ENCODE results near the gene UBXN10.

The UBXN10 gene

DNA sequence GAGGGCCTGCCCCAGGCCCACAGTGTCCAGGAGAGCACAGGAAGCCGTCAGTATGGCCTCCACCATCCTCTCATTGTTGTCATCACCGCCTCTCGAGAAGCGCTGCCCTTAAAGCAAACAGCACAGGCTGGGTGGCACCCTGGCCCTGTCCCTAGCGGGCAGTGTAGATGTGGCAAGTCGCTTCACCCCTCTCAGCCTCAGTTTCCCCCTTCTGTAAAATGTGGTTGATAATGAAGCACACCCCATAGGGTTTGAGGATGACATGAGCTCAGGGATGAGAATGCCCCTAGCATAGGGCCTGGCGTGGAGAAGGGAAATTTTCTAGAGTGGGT lies 33.3 kb upstream of the UBXN10 start:
- TF ChIP-seq, protein P1, sequence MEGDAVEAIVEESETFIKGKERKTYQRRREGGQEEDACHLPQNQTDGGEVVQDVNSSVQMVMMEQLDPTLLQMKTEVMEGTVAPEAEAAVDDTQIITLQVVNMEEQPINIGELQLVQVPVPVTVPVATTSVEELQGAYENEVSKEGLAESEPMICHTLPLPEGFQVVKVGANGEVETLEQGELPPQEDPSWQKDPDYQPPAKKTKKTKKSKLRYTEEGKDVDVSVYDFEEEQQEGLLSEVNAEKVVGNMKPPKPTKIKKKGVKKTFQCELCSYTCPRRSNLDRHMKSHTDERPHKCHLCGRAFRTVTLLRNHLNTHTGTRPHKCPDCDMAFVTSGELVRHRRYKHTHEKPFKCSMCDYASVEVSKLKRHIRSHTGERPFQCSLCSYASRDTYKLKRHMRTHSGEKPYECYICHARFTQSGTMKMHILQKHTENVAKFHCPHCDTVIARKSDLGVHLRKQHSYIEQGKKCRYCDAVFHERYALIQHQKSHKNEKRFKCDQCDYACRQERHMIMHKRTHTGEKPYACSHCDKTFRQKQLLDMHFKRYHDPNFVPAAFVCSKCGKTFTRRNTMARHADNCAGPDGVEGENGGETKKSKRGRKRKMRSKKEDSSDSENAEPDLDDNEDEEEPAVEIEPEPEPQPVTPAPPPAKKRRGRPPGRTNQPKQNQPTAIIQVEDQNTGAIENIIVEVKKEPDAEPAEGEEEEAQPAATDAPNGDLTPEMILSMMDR (IDR thresholded peaks at IDR 0.05; ENCODE audit: insufficient read depth, missing control alignments) = no peak
- FAIRE-seq (no peak), DNase-seq (ENCODE audit: insufficient read length, low spot score) (no peak)

DNA sequence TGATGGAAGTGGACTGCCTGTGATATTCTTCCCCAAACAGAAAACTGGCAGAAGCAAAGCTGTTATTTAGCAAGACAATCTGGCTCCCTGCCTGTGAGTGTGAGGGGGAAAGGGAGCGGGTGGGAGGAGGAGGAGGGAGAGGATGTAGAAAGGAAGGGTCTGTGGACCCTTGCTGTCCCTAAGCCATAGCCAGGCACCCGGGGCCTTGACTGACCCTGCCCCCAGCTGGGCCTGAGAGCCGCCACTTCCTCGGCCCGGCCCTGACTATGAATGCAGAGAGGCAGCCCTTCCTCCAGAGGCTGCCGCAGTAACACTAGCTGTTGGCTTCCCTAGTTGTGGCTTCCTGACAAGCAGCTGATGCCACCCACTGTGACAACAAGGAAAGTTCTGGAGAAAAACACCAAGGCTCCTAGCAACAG lies 32.9 kb upstream of the UBXN10 start:
- no peak for DNase-seq (ENCODE audit: insufficient read length, low spot score)
- no peak for FAIRE-seq
- TF ChIP-seq, protein P1 (IDR thresholded peaks at IDR 0.05; ENCODE audit: insufficient read depth, missing control alignments) = no peak

DNA sequence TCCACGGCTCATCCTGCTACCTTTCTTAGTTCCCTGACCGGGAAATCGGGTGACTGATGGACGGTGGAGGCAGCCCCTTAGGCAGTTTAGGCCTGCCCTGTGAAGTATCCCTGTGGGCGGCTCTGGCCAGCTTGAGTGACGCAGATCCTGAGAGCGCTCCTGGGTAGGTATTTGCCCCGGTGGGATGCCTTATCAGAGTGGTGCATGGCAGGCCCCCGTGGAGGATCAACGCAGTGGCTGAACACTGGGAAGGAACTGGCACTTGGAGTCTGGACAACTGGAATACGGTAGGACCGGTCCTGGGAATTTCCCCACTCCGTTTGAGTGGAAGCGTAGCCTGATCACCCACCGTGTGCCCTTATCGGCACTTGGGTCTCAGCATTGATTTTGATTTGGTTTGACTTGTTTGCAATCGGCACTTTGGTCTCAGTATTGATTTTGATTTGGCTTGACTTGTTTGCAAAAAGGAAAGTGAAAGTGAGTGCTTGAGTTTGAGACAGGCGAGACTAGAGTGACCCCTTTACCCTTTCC lies 31.5 kb upstream of the UBXN10 start:
- FAIRE-seq (no peak), DNase-seq (ENCODE audit: insufficient read length, low spot score) (no peak)
- TF ChIP-seq, protein P1 (IDR thresholded peaks at IDR 0.05; ENCODE audit: insufficient read depth, missing control alignments) = no peak

DNA sequence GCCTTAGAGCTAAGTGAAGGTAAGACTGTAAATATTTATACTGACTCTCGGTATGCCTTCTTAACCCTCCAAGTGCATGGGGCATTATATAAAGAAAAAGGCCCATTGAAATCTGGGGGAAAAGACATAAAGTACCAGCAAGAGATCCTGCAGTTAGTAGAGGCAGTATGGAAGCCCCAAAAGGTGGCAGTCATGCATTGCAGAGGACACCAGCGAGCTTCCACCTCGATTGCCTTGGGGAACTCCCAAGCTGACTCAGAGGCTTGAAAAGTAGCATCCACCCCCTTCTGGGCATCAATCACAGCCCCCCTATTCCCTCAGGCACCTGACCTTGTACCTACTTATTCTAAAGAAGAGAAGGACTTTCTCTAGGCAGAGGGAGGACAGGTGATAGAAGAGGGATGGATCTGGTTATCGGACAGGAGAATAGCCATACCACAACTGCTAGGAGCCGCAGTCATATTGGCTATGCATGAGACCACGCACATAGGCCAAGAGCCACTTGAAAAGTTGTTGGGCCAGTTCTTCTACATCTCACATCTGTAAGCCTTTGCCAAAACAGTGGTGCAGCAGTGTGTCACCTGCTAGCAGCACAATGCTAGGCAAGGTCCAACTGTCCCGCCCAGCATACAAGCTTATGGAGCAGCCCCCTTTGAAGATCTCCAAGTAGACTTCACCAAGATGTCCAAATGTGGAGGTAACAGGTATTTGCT lies 27.4 kb upstream of the UBXN10 start:
- FAIRE-seq (no peak), DNase-seq (ENCODE audit: insufficient read length, low spot score) (no peak)
- TF ChIP-seq, protein P1 (IDR thresholded peaks at IDR 0.05; ENCODE audit: insufficient read depth, missing control alignments) = no peak

DNA sequence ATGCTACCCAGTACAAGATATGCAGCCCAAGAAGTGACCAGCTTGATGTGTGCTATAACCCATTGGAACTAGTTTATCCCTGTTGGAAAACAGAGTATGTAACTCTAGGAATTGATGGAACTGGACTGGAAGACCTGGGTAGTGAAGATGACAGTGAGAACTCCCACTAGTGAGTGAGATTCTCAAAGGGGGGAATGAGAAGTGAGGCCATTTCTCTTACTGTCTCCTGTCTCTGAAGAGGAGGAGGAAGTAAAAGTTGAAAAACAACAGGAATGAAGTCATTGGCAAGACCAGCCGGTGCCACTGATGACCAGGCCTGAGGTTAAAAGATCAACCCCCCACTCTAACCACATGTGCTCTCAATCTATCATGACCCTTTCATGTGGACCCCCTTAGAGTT lies 25.9 kb upstream of the UBXN10 start:
- TF ChIP-seq, protein P1 (IDR thresholded peaks at IDR 0.05; ENCODE audit: insufficient read depth, missing control alignments) = no peak
- no peak for FAIRE-seq
- DNase-seq (ENCODE audit: insufficient read length, low spot score) = no peak

DNA sequence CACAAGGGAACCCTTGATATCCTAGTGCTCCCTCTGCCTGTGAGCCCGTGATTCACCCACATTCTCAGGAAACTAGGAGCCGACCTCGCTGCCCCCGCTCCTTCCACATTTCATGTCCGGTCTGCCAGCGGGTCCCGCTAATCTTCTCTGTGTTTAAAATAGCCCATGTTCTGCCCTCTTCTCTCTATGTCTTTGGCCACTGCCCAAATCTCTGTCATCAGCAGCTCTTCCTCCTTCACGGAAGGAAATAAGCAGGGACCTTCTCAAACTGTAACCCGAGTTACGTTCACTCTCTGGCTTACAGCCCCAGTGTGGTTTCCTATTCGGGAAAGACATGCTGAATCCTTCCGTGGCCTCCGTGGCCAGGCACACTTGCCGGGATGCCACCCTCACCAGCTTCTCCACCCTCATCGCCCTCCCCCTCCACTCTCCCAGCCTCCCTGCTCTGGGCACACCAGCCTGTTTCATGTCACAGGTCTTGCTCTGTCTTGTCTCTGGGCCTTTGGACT lies 21.1 kb upstream of the UBXN10 start:
- no peak for DNase-seq (ENCODE audit: insufficient read length, low spot score)
- FAIRE-seq = no peak
- TF ChIP-seq, protein P1 (IDR thresholded peaks at IDR 0.05; ENCODE audit: insufficient read depth, missing control alignments) = no peak

DNA sequence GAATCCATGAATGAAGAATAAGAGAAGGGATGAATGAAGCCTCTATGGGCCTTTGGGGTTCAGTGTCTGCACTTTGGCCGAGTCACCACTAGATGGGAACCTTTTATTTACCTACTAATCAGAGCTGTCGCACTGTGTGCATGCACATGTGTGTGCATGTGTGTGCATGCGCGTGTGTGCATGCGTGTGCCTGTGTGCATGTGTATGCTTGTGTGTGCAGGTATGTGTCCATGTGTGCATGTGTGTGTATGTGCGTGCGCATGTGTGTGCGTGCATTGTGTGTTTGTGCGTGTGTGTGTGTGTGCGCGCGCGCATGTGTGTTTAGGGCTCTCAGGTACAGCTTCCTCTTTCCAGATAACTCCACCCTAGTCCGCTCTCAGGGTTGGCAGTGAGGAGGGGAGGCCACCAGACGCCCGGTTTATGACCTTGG lies 20.4 kb upstream of the UBXN10 start:
- FAIRE-seq = no peak
- TF ChIP-seq, protein P1 (IDR thresholded peaks at IDR 0.05; ENCODE audit: insufficient read depth, missing control alignments) = peak; percentile 10
- no peak for DNase-seq (ENCODE audit: insufficient read length, low spot score)

Measured in D721Med (cell line).